GM19043 (cell line): ENCODE measurements around the gene PJA2.

ENCODE experiments used
- ATAC-seq: cut with Tn5 transposase; IDR thresholded peaks from one replicate; pipeline ENCODE4 v1.9.1; 2021; ENCODE audit warnings: low read depth; ENCODE audit not compliant: unreplicated experiment

PJA2 gene

GRCh38 chr5:109350537-109351270 lies 59.1 kb downstream of the PJA2 start:
- no peak for ATAC-seq

DNA sequence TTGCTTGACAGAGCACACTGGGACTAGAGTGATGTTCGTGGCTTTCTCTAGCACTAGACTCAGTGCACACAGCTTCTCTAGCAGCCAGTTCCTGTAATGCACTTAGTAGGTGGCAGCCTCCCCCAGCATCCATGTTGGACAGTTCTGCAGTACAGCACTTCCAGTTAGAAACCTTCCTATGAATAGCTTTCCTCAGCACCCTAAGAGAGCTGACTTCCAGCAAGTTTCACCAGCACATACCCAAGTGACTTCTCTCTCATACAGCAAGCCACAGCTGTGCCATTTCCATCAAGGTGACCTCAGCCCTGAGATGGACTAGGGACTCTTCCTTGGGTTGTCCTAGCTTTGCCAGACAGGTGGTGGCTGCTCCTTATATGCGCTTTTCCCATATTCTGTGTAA lies 60.4 kb downstream of the PJA2 start:
- no peak for ATAC-seq

- no peak for ATAC-seq
These were observed 62.4 kb downstream of the PJA2 start for GRCh38 chr5:109347252-109347888.

- ATAC-seq, result no peak
These were observed 64.1 kb downstream of the PJA2 start for GRCh38 chr5:109345699-109346098.

DNA sequence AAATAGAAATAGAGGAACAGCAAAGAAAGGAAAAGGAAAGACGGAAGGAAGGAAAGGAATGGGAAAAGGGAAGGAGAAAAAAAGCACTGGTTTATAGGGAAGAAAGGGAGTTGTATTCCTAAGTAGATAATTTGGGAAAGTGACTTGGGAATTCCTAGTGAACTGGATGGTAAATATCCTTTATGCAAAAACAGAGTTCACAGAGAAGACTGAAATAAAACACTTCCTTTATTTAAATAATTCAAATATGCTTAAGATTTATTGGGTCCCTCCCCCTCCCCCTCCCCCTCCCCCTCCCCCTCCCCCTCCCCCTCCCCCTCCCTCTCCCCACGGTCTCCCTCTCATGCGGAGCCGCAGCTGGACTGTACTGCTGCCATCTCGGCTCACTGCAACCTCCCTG lies 69.4 kb downstream of the PJA2 start:
- no peak for ATAC-seq

- no peak for ATAC-seq
These were observed 74.7 kb downstream of the PJA2 start for GRCh38 chr5:109335114-109335513.

GRCh38 chr5:109334056-109334455 lies 75.7 kb downstream of the PJA2 start:
- no peak for ATAC-seq

DNA sequence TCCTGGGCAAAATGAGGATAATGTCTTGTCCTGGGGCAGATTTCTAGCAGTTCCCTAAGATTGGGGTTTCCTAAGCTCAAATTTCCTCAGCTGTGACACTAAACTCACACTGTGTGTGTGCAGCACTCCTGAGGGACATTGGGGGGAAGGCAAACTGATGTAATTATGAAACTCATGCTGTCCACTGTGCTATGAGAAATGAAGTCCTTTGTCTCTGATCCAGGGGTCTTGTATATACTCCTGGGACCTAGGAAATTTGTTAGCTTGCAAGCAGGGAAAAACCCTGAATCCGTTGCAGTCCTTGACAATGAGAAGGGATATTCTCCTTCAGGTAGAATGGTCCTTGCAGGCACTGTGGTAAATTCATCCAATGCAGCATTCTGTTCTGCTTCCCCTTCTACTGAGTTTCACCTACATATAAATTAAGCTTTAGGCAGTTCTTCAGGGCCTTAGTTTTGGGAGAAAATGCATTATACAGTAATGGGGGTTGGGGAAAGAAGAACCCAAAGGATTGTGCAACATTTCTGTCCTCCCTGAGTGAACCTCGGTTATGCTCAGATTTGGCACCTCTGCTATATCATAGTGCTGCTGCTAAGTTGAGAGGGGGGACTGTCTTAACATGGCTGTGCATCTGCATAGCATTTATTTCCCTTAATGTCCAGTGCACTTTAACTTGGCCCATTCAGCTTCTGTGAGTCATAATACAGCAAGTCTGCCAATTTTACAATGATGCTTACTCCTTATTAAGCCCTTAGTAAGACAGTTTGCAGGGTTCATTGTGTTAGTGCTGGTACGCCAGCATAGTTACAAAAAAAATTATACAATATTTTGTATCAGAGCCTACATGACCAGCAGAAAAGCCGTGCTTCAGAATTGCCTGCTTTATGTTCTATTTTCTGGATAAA lies 80.2 kb downstream of the PJA2 start:
- no peak for ATAC-seq

- no peak for ATAC-seq
These were observed 81.1 kb downstream of the PJA2 start for GRCh38 chr5:109328626-109329025.

GRCh38 chr5:109327570-109327969 lies 82.2 kb downstream of the PJA2 start:
- no peak for ATAC-seq

GRCh38 chr5:109326919-109327318 lies 82.9 kb downstream of the PJA2 start:
- ATAC-seq, result no peak

DNA sequence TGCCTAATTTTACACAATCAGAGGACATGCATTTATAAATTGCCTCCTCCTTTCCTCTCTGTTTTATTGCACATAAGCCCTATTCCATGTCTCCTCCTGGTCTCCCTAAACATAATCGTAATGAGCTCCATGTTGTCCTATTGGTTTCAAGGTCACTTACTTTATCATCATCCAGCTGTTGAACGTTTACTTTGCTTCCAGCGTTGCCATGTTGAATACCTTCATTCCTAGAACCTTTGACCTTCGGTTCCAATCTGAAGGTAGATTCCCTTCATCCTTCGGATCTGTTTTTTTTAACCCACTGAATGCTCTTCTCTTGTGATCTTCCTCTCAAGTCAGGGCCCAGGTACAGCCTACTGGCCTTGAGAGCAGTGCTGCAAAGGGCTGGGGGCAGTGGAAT lies 84.3 kb downstream of the PJA2 start:
- ATAC-seq, result no peak

DNA sequence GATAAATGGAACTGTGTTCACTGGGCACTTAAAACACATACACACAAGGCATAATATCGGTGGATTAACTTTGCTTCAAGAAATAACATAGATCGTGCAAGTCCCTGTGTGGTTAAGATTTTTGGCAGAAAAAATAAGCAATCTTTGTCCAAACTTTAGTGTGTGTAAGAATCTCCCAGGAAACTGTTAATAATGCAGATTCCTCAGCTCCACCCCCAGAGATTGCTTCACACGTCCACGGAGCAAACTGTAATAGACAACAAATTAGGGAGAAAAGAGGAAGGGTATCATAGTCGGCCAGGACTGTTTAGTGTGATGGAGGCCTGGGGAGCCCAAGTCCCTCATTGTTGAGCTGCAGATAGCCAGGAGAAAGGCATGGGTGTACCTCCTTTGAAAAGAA lies 84.8 kb downstream of the PJA2 start:
- ATAC-seq, result no peak

DNA sequence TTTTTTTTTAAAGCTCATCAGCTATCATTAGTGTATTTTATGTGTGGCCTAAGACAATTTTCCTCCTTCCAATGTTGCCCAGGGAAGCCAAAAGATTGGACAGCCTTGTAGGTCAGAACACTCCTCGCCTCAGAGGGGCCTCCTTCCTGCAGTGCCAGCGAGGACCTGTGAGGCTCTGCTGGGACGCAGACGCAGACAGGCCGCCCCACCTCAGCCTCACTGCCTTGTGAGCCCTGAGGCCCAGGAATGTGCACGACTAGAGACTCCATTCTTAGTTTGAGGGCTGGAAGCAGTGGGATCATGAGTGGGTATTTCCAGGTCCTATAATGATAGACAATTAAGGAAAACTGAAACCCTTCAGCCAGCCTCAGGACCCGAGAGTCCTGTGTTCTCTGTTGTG lies 85.4 kb downstream of the PJA2 start:
- ATAC-seq, result no peak

- ATAC-seq, result no peak
These were observed 87.1 kb downstream of the PJA2 start for GRCh38 chr5:109322694-109323093.

DNA sequence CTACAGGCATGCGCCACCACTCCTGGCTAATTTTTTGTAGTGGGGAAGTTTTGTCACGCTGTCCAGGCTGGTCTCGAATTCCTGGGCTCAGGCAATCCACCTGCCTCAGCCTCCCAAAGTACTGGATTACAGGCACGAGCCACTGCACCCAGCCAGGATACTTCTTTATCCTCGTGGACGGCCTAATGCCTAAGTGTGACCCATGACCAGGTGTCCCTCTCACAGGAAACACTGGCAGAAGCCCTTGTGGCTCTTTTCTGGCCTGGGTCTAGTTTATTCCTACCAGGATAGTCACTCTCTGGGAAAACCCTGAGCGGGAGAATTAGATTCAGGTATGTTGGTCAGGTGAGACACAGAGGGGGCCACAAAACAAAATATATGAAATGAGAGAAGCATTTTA lies 90.4 kb downstream of the PJA2 start:
- no peak for ATAC-seq

DNA sequence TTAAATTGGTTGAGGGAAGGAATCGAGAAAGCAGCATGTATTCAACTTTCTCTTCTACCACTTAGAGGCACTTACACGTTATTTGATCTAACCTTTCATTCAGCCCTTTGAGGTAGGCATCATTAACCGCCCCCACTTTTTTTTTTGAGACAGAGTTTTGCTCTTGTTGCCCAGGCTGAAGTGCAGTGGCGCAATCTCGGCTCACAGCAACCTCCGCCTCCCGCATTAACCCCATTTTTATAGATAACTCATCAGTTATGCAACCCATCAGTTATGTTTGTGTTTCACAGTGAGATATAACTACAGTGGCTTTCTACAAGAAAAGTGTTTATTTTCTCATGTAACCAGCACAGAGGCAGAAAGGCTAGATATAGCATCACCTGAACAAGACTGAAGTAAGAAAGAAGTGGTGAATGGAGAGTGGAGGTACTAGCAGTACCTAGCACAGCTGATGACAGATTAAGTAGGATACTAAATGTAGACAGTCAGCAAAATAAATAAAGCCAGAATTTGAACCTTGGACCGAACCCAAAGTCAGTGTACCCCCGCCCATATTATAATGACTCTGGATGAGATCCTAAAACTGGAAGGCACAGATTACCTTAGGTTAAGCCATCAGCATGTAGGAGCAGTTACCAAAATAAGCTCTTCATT lies 91.2 kb downstream of the PJA2 start:
- no peak for ATAC-seq

DNA sequence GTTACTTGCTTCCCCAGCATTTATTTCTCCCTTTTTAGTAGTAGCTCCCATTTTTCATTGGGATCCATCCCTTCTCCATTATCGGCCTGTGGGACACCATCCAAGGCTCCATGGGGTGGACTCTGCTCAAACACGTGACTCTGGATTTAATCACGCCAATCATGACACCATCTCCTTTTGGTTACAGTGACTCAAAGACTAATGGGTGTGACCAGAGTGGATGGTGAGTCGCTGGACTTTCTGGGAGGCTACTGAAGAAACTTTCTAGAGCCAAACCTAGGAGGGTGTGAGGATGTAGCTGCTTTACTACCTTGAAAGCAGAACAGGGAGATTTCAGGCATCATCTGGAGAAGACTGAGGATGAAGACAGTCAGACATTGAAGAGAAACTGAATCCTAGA lies 93.1 kb downstream of the PJA2 start:
- no peak for ATAC-seq

GRCh38 chr5:109315245-109315644 lies 94.5 kb downstream of the PJA2 start:
- no peak for ATAC-seq

GRCh38 chr5:109313127-109313526 lies 96.6 kb downstream of the PJA2 start:
- no peak for ATAC-seq

DNA sequence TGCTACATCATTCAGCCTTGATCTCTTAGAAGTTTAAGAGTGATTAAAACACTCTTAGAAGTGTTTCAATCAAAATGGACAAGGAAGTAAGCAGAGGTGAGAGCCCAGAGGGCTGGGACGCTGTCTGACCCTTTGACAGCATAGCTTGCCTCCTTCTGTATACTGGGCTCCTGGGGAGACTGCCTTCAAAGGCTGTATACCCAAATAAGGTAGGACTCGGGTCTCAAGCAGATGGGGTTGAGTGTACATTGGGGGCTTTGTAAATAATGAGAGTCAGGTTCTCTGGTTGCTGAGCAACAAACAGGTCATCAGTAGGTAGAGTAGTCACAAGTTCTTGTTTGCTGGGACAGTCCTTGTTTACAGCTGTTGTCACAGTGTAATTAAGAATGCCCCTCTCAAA lies 97.1 kb downstream of the PJA2 start:
- no peak for ATAC-seq
